PC-9 (cell line): ENCODE data around the gene WDFY3.

Source experiments
- EZH2 ChIP-seq: fragments of 200-600 bp; sonication (generic); IDR thresholded peaks from 2 replicates; pipeline ENCODE4 v1.8.0; 2017; ENCODE audit warnings: antibody characterized with exemption, low read depth
- TF ChIP-seq, protein P1 (sequence below): fragments of 200-600 bp; sonication (generic); conservative IDR thresholded peaks from 2 replicates; pipeline ENCODE4 v1.6.1; 2017; ENCODE audit warnings: mixed run types, antibody characterized with exemption, mild to moderate bottlenecking, moderate library complexity

GRCh38 chr4:84684361-84684760 lies 282.1 kb downstream of the WDFY3 start:
- TF ChIP-seq EZH2: no peak
- TF ChIP-seq, protein P1, sequence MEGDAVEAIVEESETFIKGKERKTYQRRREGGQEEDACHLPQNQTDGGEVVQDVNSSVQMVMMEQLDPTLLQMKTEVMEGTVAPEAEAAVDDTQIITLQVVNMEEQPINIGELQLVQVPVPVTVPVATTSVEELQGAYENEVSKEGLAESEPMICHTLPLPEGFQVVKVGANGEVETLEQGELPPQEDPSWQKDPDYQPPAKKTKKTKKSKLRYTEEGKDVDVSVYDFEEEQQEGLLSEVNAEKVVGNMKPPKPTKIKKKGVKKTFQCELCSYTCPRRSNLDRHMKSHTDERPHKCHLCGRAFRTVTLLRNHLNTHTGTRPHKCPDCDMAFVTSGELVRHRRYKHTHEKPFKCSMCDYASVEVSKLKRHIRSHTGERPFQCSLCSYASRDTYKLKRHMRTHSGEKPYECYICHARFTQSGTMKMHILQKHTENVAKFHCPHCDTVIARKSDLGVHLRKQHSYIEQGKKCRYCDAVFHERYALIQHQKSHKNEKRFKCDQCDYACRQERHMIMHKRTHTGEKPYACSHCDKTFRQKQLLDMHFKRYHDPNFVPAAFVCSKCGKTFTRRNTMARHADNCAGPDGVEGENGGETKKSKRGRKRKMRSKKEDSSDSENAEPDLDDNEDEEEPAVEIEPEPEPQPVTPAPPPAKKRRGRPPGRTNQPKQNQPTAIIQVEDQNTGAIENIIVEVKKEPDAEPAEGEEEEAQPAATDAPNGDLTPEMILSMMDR: no peak
